C4-2B (cell line): Measurements from ENCODE around the gene MSMP.

Experiments used
- H3K27ac ChIP-seq: fragments of 450-650 bp; 2 replicates; pipeline ENCODE4 v1.5.1; 2017
- CTCF ChIP-seq: fragments of 450-650 bp; conservative IDR thresholded peaks from 2 replicates; pipeline ENCODE4 v1.5.1; 2017; ENCODE audit warnings: mild to moderate bottlenecking
- ZFX ChIP-seq: fragments of 450-650 bp; IDR thresholded peaks from 2 replicates; pipeline ENCODE4 v1.6.1; 2017

Gene MSMP

GRCh38 chr9:35728041-35728971 lies 25.8 kb downstream of the MSMP start:
- no peak overlapping the region for H3K27ac ChIP-seq
- TF ChIP-seq ZFX (no peak), CTCF (no peak)

GRCh38 chr9:35727676-35728040 lies 26.4 kb downstream of the MSMP start:
- TF ChIP-seq ZFX (no peak), CTCF (no peak)
- H3K27ac ChIP-seq = no peak overlapping the region

GRCh38 chr9:35726931-35727330 lies 27.1 kb downstream of the MSMP start:
- no peak overlapping the region for H3K27ac ChIP-seq
- TF ChIP-seq CTCF = no peak
- TF ChIP-seq ZFX = no peak

- no peak overlapping the region for H3K27ac ChIP-seq
- TF ChIP-seq CTCF (no peak), ZFX (no peak)
Observed at GRCh38 chr9:35725362-35725761, 28.7 kb downstream of the MSMP start.

DNA sequence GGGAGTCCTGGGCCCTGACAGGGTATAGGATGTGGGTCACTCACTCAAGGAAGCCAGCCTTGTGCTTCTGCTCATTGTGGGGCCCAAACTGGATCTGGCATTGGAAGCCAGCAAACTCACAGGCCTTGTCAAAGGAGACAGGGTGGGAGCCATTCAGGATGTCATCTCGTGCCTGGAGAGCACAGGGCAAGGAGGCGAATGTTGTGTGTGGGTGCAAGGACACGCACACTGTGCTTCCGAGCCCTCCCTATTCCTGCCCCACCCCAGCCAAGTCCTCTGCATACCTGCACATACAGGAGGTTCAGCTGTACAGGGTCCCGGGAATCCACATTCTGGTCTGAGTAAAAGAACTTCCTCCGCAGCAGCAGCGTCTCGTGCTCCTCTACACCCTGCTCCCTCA lies 30.2 kb downstream of the MSMP start:
- TF ChIP-seq CTCF (no peak), ZFX (no peak)
- no peak overlapping the region for H3K27ac ChIP-seq

DNA sequence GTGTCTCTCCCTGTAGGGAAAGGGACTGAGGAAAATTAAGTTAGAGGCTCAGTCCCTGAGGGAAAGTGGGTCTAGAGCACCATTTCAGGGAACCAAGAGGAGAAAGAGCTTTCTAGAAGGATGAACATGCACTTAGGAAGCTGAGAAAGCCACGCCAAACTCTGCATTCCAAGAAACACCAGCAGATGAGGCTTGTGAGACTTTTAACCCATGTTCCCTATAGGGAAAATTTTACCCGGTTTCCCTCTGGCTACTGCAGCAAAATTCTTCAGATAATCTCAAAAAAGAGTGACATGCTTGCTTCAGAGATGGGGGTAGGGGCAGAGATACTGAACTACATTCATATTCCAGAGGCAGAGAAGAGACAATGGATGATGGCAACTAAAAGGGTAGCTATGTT lies 30.6 kb downstream of the MSMP start:
- TF ChIP-seq ZFX (no peak), CTCF (no peak)
- no peak overlapping the region for H3K27ac ChIP-seq

- H3K27ac ChIP-seq = no peak overlapping the region
- no peak for TF ChIP-seq CTCF
Observed at GRCh38 chr9:35719546-35719945, 34.5 kb downstream of the MSMP start.
